WTC11 (cell line): ENCODE measurements around the gene GALK2. TPM values are rescaled to one million over a fixed set of nuclear protein-coding genes. Genes with fewer than 3 reads are reported as not detected.

Source experiments
- ATAC-seq: fragments of 200-7000 bp; cut with Tn5 transposase; 2 replicates; pipeline ENCODE4 v1.10.0; 2021; ENCODE audit warnings: mild to moderate bottlenecking, moderate library complexity
- CTCF ChIA-PET: fragments of 300-600 bp; sonication (Branson Sonifier 250); formaldehyde crosslinking; loops from one replicate; lab custom pipeline; 2021; ENCODE audit warnings: antibody characterized with exemption; lab: Charles Lee
- POLR2A ChIA-PET: fragments of 350-600 bp; sonication (Branson Sonifier 250); formaldehyde crosslinking; loops from one replicate; lab custom pipeline; 2021; ENCODE audit warnings: antibody characterized with exemption; lab: Charles Lee
- DNase-seq: peaks from one replicate; pipeline ENCODE4 v3.0.0; 2021; ENCODE audit warnings: low spot score
- H3K27ac Mint-ChIP-seq: 2 replicates; pipeline ENCODE4 v1.8.0; 2021; ENCODE audit warnings: mixed read lengths
- H3K27me3 Mint-ChIP-seq: 2 replicates; pipeline ENCODE4 v1.8.0; 2021; ENCODE audit warnings: low read depth, mild to moderate bottlenecking, moderate library complexity, mixed read lengths
- H3K36me3 Mint-ChIP-seq: 2 replicates; pipeline ENCODE4 v1.8.0; 2021; ENCODE audit warnings: mixed read lengths
- H3K4me1 Mint-ChIP-seq: 2 replicates; pipeline ENCODE4 v1.8.0; 2022; ENCODE audit warnings: mixed read lengths
- H3K4me3 Mint-ChIP-seq: 2 replicates; pipeline ENCODE4 v1.8.0; 2021; ENCODE audit warnings: mild to moderate bottlenecking, moderate library complexity, mixed read lengths
- H3K9me3 Mint-ChIP-seq: 2 replicates; pipeline ENCODE4 v1.8.0; 2021; ENCODE audit warnings: mixed read lengths
- EMX1 ChIP-seq: fragments of 250-450 bp; sonication (Bioruptor Pico); IDR thresholded peaks from 2 replicates; pipeline ENCODE4 v1.8.0; 2021; ENCODE audit warnings: mild to moderate bottlenecking
- GRHL2 ChIP-seq: fragments of 250-450 bp; sonication (Bioruptor Pico); IDR thresholded peaks from 2 replicates; pipeline ENCODE4 v1.8.0; 2022; ENCODE audit warnings: mild to moderate bottlenecking, moderate library complexity; ENCODE audit not compliant: insufficient replicate concordance, severe bottlenecking
- JAZF1 ChIP-seq: fragments of 250-450 bp; sonication (Bioruptor Pico); IDR thresholded peaks from 2 replicates; pipeline ENCODE4 v1.9.0; 2021; ENCODE audit warnings: moderate library complexity, mild to moderate bottlenecking, inconsistent platforms
- ZNF219 ChIP-seq: sonication (generic); formaldehyde crosslinking; IDR thresholded peaks from 2 replicates; pipeline ENCODE4 v1.8.0; 2023; ENCODE audit warnings: missing genetic modification reagents, mild to moderate bottlenecking, borderline replicate concordance
- ZNF232 ChIP-seq: sonication (generic); formaldehyde crosslinking; IDR thresholded peaks from 2 replicates; pipeline ENCODE4 v1.8.0; 2022; ENCODE audit warnings: mild to moderate bottlenecking, missing genetic modification reagents
- total RNA-seq: library from RNA; stranded (reverse); gene quantifications from 3 replicates; pipeline ENCODE4 v1.2.3, GENCODE V29; 2021
- TF ChIP-seq, protein P1 (sequence below): sonication (generic); formaldehyde crosslinking; IDR thresholded peaks from 2 replicates; pipeline ENCODE4 v1.8.1; 2023; ENCODE audit warnings: mild to moderate bottlenecking, missing genetic modification reagents
- TF ChIP-seq, protein P2 (sequence below): sonication (generic); formaldehyde crosslinking; IDR thresholded peaks from 2 replicates; pipeline ENCODE4 v1.8.0; 2023; ENCODE audit warnings: mild to moderate bottlenecking, missing genetic modification reagents
- TF ChIP-seq, protein P3 (sequence below): sonication (generic); formaldehyde crosslinking; IDR thresholded peaks from 2 replicates; pipeline ENCODE4 v1.8.1; 2023; ENCODE audit warnings: mild to moderate bottlenecking, missing genetic modification reagents, borderline replicate concordance
- TF ChIP-seq, protein P4 (sequence below): sonication (generic); formaldehyde crosslinking; IDR thresholded peaks from 2 replicates; pipeline ENCODE4 v1.8.0; 2022; ENCODE audit warnings: missing genetic modification reagents
- TF ChIP-seq, protein P5 (sequence below): sonication (generic); formaldehyde crosslinking; IDR thresholded peaks from 2 replicates; pipeline ENCODE4 v1.8.1; 2022; ENCODE audit warnings: missing genetic modification reagents, borderline replicate concordance
- TF ChIP-seq, protein P6 (sequence below): sonication (generic); formaldehyde crosslinking; IDR thresholded peaks from 2 replicates; pipeline ENCODE4 v1.8.0; 2022; ENCODE audit warnings: mild to moderate bottlenecking, missing genetic modification reagents

GALK2 gene
- total RNA-seq, 1 experiment from 2014 or later: 16.9 TPM

DNA sequence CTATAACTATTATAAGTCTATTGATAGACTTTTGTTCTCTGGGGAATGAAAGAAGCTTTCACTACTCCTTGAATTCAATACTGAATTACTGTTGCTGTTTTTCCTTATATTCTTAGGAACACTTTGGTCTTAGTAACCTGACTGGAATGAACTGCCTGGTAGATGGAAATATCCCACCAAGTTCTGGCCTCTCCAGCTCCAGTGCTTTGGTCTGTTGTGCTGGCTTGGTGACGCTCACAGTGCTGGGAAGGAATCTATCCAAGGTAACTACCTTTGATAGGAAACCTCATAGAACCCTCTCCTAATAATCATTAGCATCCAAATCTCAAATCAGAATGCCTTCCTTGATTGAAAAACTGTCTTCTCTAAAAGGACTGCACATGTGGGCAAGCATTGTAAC lies 69.1 kb downstream of the GALK2 start (continued):
- TF ChIP-seq, protein P1, sequence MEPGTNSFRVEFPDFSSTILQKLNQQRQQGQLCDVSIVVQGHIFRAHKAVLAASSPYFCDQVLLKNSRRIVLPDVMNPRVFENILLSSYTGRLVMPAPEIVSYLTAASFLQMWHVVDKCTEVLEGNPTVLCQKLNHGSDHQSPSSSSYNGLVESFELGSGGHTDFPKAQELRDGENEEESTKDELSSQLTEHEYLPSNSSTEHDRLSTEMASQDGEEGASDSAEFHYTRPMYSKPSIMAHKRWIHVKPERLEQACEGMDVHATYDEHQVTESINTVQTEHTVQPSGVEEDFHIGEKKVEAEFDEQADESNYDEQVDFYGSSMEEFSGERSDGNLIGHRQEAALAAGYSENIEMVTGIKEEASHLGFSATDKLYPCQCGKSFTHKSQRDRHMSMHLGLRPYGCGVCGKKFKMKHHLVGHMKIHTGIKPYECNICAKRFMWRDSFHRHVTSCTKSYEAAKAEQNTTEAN (CRISPR knock-in tag): no peak
- TF ChIP-seq, protein P2, sequence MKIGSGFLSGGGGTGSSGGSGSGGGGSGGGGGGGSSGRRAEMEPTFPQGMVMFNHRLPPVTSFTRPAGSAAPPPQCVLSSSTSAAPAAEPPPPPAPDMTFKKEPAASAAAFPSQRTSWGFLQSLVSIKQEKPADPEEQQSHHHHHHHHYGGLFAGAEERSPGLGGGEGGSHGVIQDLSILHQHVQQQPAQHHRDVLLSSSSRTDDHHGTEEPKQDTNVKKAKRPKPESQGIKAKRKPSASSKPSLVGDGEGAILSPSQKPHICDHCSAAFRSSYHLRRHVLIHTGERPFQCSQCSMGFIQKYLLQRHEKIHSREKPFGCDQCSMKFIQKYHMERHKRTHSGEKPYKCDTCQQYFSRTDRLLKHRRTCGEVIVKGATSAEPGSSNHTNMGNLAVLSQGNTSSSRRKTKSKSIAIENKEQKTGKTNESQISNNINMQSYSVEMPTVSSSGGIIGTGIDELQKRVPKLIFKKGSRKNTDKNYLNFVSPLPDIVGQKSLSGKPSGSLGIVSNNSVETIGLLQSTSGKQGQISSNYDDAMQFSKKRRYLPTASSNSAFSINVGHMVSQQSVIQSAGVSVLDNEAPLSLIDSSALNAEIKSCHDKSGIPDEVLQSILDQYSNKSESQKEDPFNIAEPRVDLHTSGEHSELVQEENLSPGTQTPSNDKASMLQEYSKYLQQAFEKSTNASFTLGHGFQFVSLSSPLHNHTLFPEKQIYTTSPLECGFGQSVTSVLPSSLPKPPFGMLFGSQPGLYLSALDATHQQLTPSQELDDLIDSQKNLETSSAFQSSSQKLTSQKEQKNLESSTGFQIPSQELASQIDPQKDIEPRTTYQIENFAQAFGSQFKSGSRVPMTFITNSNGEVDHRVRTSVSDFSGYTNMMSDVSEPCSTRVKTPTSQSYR (CRISPR knock-in tag): no peak
- no peak for TF ChIP-seq ZNF219 (CRISPR knock-in tag)
- TF ChIP-seq, protein P3, sequence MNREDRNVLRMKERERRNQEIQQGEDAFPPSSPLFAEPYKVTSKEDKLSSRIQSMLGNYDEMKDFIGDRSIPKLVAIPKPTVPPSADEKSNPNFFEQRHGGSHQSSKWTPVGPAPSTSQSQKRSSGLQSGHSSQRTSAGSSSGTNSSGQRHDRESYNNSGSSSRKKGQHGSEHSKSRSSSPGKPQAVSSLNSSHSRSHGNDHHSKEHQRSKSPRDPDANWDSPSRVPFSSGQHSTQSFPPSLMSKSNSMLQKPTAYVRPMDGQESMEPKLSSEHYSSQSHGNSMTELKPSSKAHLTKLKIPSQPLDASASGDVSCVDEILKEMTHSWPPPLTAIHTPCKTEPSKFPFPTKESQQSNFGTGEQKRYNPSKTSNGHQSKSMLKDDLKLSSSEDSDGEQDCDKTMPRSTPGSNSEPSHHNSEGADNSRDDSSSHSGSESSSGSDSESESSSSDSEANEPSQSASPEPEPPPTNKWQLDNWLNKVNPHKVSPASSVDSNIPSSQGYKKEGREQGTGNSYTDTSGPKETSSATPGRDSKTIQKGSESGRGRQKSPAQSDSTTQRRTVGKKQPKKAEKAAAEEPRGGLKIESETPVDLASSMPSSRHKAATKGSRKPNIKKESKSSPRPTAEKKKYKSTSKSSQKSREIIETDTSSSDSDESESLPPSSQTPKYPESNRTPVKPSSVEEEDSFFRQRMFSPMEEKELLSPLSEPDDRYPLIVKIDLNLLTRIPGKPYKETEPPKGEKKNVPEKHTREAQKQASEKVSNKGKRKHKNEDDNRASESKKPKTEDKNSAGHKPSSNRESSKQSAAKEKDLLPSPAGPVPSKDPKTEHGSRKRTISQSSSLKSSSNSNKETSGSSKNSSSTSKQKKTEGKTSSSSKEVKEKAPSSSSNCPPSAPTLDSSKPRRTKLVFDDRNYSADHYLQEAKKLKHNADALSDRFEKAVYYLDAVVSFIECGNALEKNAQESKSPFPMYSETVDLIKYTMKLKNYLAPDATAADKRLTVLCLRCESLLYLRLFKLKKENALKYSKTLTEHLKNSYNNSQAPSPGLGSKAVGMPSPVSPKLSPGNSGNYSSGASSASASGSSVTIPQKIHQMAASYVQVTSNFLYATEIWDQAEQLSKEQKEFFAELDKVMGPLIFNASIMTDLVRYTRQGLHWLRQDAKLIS (CRISPR knock-in tag): no peak
- TF ChIP-seq EMX1 (CRISPR knock-in tag): no peak
- TF ChIP-seq, protein P4, sequence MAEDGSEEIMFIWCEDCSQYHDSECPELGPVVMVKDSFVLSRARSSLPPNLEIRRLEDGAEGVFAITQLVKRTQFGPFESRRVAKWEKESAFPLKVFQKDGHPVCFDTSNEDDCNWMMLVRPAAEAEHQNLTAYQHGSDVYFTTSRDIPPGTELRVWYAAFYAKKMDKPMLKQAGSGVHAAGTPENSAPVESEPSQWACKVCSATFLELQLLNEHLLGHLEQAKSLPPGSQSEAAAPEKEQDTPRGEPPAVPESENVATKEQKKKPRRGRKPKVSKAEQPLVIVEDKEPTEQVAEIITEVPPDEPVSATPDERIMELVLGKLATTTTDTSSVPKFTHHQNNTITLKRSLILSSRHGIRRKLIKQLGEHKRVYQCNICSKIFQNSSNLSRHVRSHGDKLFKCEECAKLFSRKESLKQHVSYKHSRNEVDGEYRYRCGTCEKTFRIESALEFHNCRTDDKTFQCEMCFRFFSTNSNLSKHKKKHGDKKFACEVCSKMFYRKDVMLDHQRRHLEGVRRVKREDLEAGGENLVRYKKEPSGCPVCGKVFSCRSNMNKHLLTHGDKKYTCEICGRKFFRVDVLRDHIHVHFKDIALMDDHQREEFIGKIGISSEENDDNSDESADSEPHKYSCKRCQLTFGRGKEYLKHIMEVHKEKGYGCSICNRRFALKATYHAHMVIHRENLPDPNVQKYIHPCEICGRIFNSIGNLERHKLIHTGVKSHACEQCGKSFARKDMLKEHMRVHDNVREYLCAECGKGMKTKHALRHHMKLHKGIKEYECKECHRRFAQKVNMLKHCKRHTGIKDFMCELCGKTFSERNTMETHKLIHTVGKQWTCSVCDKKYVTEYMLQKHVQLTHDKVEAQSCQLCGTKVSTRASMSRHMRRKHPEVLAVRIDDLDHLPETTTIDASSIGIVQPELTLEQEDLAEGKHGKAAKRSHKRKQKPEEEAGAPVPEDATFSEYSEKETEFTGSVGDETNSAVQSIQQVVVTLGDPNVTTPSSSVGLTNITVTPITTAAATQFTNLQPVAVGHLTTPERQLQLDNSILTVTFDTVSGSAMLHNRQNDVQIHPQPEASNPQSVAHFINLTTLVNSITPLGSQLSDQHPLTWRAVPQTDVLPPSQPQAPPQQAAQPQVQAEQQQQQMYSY (CRISPR knock-in tag): no peak

DNA sequence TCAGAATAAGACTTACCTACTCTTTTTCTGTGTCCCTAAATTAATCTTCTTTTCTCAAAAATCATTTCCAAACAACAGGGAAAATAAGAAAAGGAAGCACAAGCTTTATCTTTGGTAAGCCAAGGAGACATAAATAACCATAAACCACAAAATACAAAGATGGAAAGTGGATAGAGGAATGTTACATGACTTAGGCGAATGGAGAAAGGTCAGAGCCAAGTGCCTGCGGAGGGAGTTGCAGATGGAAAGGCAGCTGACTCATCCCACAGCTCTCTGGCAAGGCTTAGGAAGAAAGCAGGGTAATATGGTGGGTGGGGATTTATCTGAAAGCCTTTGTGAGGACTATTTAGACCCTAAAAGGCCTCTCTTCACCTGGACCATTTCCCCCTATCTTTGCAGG lies 72.8 kb downstream of the GALK2 start:
- peaks cover 5% of the 10 kb centered on the region for H3K36me3 Mint-ChIP-seq
- no peak for DNase-seq
- ChIA-PET POLR2A (no interaction called here), CTCF (interaction anchor here (0.9 to 1.7 kb wide), 2 partner anchors 179 to 180 kb away, joined by 5 to 6 read pairs; partner anchors contain the start of gene FGF7)
- H3K4me3 Mint-ChIP-seq: no peak overlapping the region
- no peaks in the 10 kb centered on the region for H3K9me3 Mint-ChIP-seq
- ATAC-seq: peak; percentile 30; the same call in 1 of the 2 replicates
- H3K27me3 Mint-ChIP-seq: no peaks in the 10 kb centered on the region
- H3K27ac Mint-ChIP-seq: no peak overlapping the region
- H3K4me1 Mint-ChIP-seq: peaks cover 17% of the 10 kb centered on the region
- TF ChIP-seq, protein P5, sequence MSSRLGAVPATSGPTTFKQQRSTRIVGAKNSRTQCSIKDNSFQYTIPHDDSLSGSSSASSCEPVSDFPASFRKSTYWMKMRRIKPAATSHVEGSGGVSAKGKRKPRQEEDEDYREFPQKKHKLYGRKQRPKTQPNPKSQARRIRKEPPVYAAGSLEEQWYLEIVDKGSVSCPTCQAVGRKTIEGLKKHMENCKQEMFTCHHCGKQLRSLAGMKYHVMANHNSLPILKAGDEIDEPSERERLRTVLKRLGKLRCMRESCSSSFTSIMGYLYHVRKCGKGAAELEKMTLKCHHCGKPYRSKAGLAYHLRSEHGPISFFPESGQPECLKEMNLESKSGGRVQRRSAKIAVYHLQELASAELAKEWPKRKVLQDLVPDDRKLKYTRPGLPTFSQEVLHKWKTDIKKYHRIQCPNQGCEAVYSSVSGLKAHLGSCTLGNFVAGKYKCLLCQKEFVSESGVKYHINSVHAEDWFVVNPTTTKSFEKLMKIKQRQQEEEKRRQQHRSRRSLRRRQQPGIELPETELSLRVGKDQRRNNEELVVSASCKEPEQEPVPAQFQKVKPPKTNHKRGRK: no peak
- TF ChIP-seq, protein P6, sequence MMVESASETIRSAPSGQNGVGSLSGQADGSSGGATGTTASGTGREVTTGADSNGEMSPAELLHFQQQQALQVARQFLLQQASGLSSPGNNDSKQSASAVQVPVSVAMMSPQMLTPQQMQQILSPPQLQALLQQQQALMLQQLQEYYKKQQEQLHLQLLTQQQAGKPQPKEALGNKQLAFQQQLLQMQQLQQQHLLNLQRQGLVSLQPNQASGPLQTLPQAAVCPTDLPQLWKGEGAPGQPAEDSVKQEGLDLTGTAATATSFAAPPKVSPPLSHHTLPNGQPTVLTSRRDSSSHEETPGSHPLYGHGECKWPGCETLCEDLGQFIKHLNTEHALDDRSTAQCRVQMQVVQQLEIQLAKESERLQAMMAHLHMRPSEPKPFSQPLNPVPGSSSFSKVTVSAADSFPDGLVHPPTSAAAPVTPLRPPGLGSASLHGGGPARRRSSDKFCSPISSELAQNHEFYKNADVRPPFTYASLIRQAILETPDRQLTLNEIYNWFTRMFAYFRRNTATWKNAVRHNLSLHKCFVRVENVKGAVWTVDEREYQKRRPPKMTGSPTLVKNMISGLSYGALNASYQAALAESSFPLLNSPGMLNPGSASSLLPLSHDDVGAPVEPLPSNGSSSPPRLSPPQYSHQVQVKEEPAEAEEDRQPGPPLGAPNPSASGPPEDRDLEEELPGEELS: no peak
- TF ChIP-seq, protein P1 (CRISPR knock-in tag): no peak
- TF ChIP-seq JAZF1 (CRISPR knock-in tag): no peak
- no peak for TF ChIP-seq ZNF232
- TF ChIP-seq, protein P3 (CRISPR knock-in tag): no peak
- no peak for TF ChIP-seq GRHL2 (CRISPR knock-in tag)
